Cardiac fibroblast (primary cell): ENCODE data around the gene RNF2.
A peak's percentile ranks its signal among the peaks of the same experiment; 100 is the strongest.
"Not testable (repeated sequence)": the region's sequence is repeated elsewhere in the genome, so short reads cannot be mapped to it uniquely, and the experiment has no call there.

Experiments used
- DNase-seq, 2 donors: peaks; one replicate each; pipeline versions ENCODE4 v3.0.0 to v3.0.0-alpha.2; 2010; ENCODE audit warnings: low read depth in 2 of 2
- H3K4me3 ChIP-seq, 2 donors: replicated peaks in 1 of 2; 1 replicate in 1 of 2; 2 replicates in 1 of 2; pipeline ENCODE4 v1.5.1; 2011; ENCODE audit warnings: low read depth in 2 of 2, low read length in 2 of 2, mild to moderate bottlenecking in 2 of 2, moderate library complexity in 1 of 2
- CTCF ChIP-seq: IDR thresholded peaks from one replicate; pipeline ENCODE4 v1.5.1; 2011; ENCODE audit warnings: low read depth, mild to moderate bottlenecking, low read length, inconsistent platforms

RNF2 gene

DNA sequence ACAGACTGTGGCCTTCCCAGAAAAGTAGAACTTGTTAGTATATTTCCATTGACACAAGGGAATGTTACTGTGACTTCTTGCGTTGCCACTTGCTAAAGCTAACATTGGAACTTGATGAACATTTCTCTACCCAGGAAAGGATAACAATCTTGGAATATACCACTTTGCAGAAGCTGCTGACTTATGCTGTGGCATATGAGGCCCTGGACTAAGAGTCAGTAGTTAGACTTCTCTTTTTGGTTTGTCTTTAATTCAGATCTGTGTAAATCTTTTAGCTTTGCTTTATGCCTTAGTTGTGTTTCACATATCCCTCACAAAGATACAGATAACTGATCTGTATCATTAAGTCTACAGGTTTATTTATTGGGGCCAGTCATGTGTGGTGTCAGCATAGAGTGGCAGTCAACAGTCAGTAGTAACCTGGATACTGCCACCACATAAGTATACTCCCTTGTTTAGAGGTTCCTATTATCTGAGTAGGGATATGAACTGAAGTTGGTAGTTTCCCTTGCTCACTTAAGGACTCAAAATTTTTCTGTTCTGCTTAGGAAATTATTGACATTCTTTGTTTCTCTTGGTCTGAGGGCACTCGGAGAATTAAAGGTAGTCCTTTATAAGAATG lies 14.7 kb downstream of the RNF2 start:
- H3K4me3 ChIP-seq, result no peak overlapping the region
- DNase-seq, result no peak
- TF ChIP-seq CTCF, result no peak

DNA sequence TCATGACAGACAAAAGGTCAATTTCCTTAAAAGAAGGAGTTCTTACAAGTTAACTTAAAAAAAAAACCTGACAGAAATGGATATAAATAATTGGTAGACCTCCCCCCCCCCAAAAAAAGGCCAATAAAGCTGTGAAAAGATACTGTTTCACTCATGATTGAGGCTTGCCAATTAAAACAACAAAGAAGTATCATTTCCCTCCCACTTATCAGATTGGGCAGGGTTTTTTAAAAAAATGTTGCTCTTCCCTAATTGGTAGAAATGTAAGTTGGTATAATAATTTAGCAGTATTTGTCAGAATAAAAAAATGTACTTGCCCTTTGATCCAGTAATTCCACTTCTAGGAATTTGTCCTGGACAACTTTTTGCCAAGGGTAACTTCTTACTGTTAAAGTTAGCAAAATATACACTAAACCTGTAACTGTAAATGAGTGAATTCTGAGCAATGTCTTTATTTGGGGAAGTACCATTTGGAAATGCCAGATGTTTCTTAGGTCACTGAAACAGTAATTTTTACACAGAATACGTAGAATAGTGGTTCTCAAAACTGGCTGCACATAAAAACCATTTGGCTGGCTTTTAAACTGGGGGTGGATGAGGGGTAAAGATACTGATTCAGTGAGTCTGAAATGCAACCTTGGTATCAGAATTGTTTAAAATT lies 17.5 kb downstream of the RNF2 start:
- DNase-seq, result peak in 1 of 2 donors; percentile 18
- H3K4me3 ChIP-seq, result no peak overlapping the region
- TF ChIP-seq CTCF, result no peak

DNA sequence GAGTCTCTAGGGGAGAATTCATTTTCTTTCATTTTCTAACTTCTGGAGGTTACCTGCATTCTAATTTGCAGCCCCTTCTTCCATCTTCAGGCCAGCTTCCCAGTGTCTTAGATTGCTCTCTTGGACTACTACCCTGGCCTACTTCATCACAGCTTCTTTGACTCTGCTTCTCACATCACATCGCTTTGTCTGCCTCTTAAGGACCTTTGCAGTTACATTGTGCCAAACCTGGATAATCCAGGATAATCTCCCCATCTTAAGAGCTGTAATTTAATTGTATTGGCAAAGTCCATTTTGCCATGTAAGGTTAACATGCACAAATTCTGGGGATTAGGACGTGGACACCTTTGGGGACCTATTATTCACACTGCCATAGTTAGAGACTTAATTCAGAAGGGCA lies 18.4 kb downstream of the RNF2 start:
- H3K4me3 ChIP-seq, result no peak overlapping the region
- no peak for DNase-seq
- no peak for TF ChIP-seq CTCF

DNA sequence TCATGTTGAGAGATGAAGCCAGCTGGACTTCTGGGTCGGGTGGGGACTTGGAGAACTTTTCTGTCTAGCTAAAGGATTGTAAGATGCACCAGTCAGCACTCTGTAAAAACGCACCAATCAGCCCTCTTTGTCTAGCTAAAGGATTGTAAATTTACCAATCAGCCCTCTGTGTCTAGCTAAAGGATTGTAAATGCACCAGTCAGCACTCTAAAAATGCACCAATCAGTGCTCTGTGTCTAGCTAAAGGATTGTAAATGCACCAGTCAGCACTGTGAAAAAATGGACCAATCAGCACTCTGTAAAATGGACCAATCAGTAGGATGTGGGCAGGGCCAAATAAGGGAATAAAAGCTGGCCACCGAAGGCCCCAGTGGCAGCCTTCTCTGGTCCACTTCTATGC lies 19.6 kb downstream of the RNF2 start:
- not testable (repeated sequence) for DNase-seq, H3K4me3 ChIP-seq

- no peak overlapping the region for H3K4me3 ChIP-seq
- TF ChIP-seq CTCF, result no peak
- DNase-seq, result no peak
Observed at GRCh38 chr1:185066181-185066580, 20.8 kb downstream of the RNF2 start.

GRCh38 chr1:185068341-185068740 lies 23.0 kb downstream of the RNF2 start:
- TF ChIP-seq CTCF, result no peak
- no peak overlapping the region for H3K4me3 ChIP-seq
- DNase-seq, result no peak

GRCh38 chr1:185069202-185069772 lies 23.9 kb downstream of the RNF2 start:
- no peak for TF ChIP-seq CTCF
- no peak overlapping the region for H3K4me3 ChIP-seq
- DNase-seq, result no peak
